ENCODE measurements around the gene DPF3. TPM values are rescaled to one million over a fixed set of nuclear protein-coding genes. Genes with fewer than 3 reads are reported as not detected.

DPF3 gene
- total RNA-seq, 1 experiment from 2014 or later: 1.9 TPM

- CTCF ChIA-PET: interaction anchor here (0.6 to 0.7 kb wide), 5 partner anchors 11 to 1870 kb away, joined by 3 to 4 read pairs (median 3); no protein-coding TSS in a partner anchor
- no peaks in the 10 kb centered on the region for H3K27me3 Mint-ChIP-seq (ENCODE audit: insufficient read depth, unreplicated experiment)
- peaks cover 17% of the 10 kb centered on the region for H3K4me1 Mint-ChIP-seq (ENCODE audit: insufficient read depth, unreplicated experiment)
- no TSS peak for BruUV-seq (replicated peaks)
- peak overlapping the region; percentile 76 for H3K27ac Mint-ChIP-seq (ENCODE audit: low read depth, unreplicated experiment)
- peak; percentile 77 for DNase-seq (ENCODE audit: unreplicated experiment)
- TF ChIP-seq CTCF (IDR thresholded peaks at IDR 0.05; ENCODE audit: unreplicated experiment): no peak
- no peak overlapping the region for H3K4me3 Mint-ChIP-seq (ENCODE audit: unreplicated experiment)
- H3K9me3 Mint-ChIP-seq (ENCODE audit: unreplicated experiment): peaks cover 6% of the 10 kb centered on the region
- intact Hi-C loops (cut with micrococcal nuclease): loop anchor here (5.0 kb wide), 1 partner anchor 162 kb away; no protein-coding TSS in a partner anchor
- no peaks in the 10 kb centered on the region for H3K36me3 Mint-ChIP-seq (ENCODE audit: insufficient read depth, unreplicated experiment)
- POLR2A ChIA-PET: interaction anchor here (0.6 to 1.0 kb wide), 4 partner anchors 18 to 1644 kb away, joined by 3 read pairs; partner anchors contain the start of gene DPF3
Observed at GRCh38 chr14:72745546-72745945, 148.4 kb downstream of the DPF3 start.

GRCh38 chr14:72744416-72745120, 149.3 kb downstream of the DPF3 start:
- Mint-ChIP-seq H3K27me3 (ENCODE audit: insufficient read depth, unreplicated experiment) (no peaks in the 10 kb centered on the region), H3K9me3 (ENCODE audit: unreplicated experiment) (peaks cover 6% of the 10 kb centered on the region), H3K27ac (ENCODE audit: low read depth, unreplicated experiment) (no peak overlapping the region), H3K36me3 (ENCODE audit: insufficient read depth, unreplicated experiment) (no peaks in the 10 kb centered on the region), H3K4me1 (ENCODE audit: insufficient read depth, unreplicated experiment) (peaks cover 17% of the 10 kb centered on the region), H3K4me3 (ENCODE audit: unreplicated experiment) (no peak overlapping the region)
- intact Hi-C loops (cut with micrococcal nuclease): loop anchor here (5.0 kb wide), 1 partner anchor 163 kb away; no protein-coding TSS in a partner anchor
- no peak for DNase-seq (ENCODE audit: unreplicated experiment)
- TF ChIP-seq CTCF (IDR thresholded peaks at IDR 0.05; ENCODE audit: unreplicated experiment): no peak
- BruUV-seq (replicated peaks): no TSS peak
- ChIA-PET POLR2A (no interaction called here), CTCF (no interaction called here)

DNA sequence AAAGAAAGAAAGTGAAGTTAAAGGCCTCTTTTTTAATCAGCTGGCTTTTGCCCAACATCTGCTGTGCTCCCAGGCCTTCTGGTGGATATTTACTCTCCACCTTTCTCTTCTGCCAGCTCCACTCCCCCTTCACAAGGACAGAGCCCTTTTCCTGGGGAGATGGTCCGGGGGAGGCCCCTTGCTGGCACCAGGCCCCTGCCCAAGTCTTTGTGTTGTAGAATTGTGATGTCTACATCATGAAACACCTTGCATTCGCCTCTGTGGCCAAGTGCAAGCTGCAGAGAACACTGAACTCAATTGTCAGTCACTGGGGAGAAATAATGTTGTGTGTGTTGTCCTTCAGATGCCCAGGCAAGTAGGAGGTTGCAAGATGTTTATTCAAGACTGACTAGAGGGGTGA, 150.3 kb downstream of the DPF3 start:
- Mint-ChIP-seq H3K4me1 (ENCODE audit: insufficient read depth, unreplicated experiment) (peaks cover 17% of the 10 kb centered on the region), H3K27me3 (ENCODE audit: insufficient read depth, unreplicated experiment) (no peaks in the 10 kb centered on the region), H3K9me3 (ENCODE audit: unreplicated experiment) (peaks cover 6% of the 10 kb centered on the region), H3K27ac (ENCODE audit: low read depth, unreplicated experiment) (no peak overlapping the region), H3K36me3 (ENCODE audit: insufficient read depth, unreplicated experiment) (no peaks in the 10 kb centered on the region), H3K4me3 (ENCODE audit: unreplicated experiment) (no peak overlapping the region)
- intact Hi-C loops (cut with micrococcal nuclease): no loop called here
- no peak for DNase-seq (ENCODE audit: unreplicated experiment)
- ChIA-PET CTCF (no interaction called here), POLR2A (no interaction called here)
- TF ChIP-seq CTCF (IDR thresholded peaks at IDR 0.05; ENCODE audit: unreplicated experiment): no peak
- BruUV-seq (replicated peaks): no TSS peak

DNA sequence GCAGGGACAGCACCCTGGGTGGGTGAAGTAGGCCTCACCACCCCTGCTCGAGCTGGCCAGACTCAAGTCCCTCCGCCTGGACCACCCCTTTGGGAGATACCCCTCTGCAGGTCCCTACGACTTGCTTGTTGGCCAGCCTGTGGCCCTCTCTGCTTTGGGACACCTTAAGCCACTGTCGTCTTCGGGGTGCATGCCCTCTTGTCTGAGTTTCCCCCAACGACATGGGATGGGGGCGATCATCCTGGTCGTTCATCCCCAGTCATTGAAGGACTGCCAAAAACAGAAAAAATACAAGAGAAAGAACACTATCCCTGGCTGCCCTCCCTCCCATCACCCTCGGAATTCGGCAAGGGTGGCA, 151.1 kb downstream of the DPF3 start:
- H3K36me3 Mint-ChIP-seq (ENCODE audit: insufficient read depth, unreplicated experiment): no peaks in the 10 kb centered on the region
- no peaks in the 10 kb centered on the region for H3K9me3 Mint-ChIP-seq (ENCODE audit: unreplicated experiment)
- no peak overlapping the region for H3K27ac Mint-ChIP-seq (ENCODE audit: low read depth, unreplicated experiment)
- no peaks in the 10 kb centered on the region for H3K27me3 Mint-ChIP-seq (ENCODE audit: insufficient read depth, unreplicated experiment)
- BruUV-seq (replicated peaks): no TSS peak
- ChIA-PET CTCF (no interaction called here), POLR2A (no interaction called here)
- H3K4me3 Mint-ChIP-seq (ENCODE audit: unreplicated experiment): no peak overlapping the region
- DNase-seq (ENCODE audit: unreplicated experiment): no peak
- intact Hi-C loops (cut with micrococcal nuclease): no loop called here
- H3K4me1 Mint-ChIP-seq (ENCODE audit: insufficient read depth, unreplicated experiment): peaks cover 17% of the 10 kb centered on the region
- TF ChIP-seq CTCF (IDR thresholded peaks at IDR 0.05; ENCODE audit: unreplicated experiment): no peak
